A549 (cell line): ENCODE measurements around the gene NR2C2. TPM values are rescaled to one million over a fixed set of nuclear protein-coding genes. Genes with fewer than 3 reads are reported as not detected.

Source experiments
- ATAC-seq, 2 experiments: fragments of 200-7000 bp in 1 of 2; fragments of >200 bp in 1 of 2; cut with Nextera tagmentation in 1 of 2; cut with Tn5 transposase in 1 of 2; 3 replicates each; pipeline versions ENCODE4 v1.8.0 to v1.9.1; 2018 to 2020; ENCODE audit warnings: mild to moderate bottlenecking in 1 of 2, moderate library complexity in 1 of 2
- CTCF ChIA-PET: fragments of 300-600 bp; sonication (Branson Sonifier 250); formaldehyde crosslinking; extraction: SDS; loops from one replicate; lab custom pipeline; 2021; ENCODE audit warnings: antibody characterized with exemption, inconsistent platforms; lab: Yijun Ruan, JAX
- POLR2A ChIA-PET: fragments of 350-600 bp; formaldehyde crosslinking; extraction: SDS; loops from one replicate; lab custom pipeline; 2021; ENCODE audit warnings: antibody characterized with exemption, inconsistent platforms; lab: Yijun Ruan, JAX
- DNase-seq, 2 experiments: peaks; one replicate each; pipeline versions ENCODE4 v3.0.0 to v3.0.0-alpha.2; 2011 to 2016; ENCODE audit warnings: low read depth in 1 of 2, low spot score in 1 of 2
- FAIRE-seq: peaks from 2 replicates; lab custom pipeline; 2011; peaks lifted over from hg19 to GRCh38; lab: Jason Lieb, UNC
- H3K27ac ChIP-seq, 2 experiments: fragments of >200 bp; sonication (Bioruptor Twin); formaldehyde crosslinking; 3 replicates each; pipeline ENCODE4 v1.5.1; 2016 to 2017
- H3K4me1 ChIP-seq: fragments of >200 bp; sonication (Bioruptor Twin); formaldehyde crosslinking; 3 replicates; pipeline ENCODE4 v1.6.1; 2016
- H3K4me2 ChIP-seq: fragments of >200 bp; sonication (Bioruptor Twin); formaldehyde crosslinking; 3 replicates; pipeline ENCODE4 v1.6.1; 2016
- H3K4me3 ChIP-seq: fragments of >200 bp; sonication (Bioruptor Twin); formaldehyde crosslinking; 3 replicates; pipeline ENCODE4 v1.5.1; 2016
- H3K9me3 ChIP-seq: fragments of >200 bp; sonication (Bioruptor Twin); formaldehyde crosslinking; 3 replicates; pipeline ENCODE4 v1.6.1; 2016
- BHLHE40 ChIP-seq: IDR thresholded peaks from 2 replicates; pipeline ENCODE4 v1.6.1; 2012; ENCODE audit warnings: low read depth, low read length, inconsistent platforms
- CBX2 ChIP-seq: fragments of 200-600 bp; sonication (generic); IDR thresholded peaks from 2 replicates; pipeline ENCODE4 v1.6.1; 2016; ENCODE audit warnings: low read depth, mild to moderate bottlenecking, borderline replicate concordance
- CEBPB ChIP-seq, 2 experiments: fragments of >200 bp in 1 of 2; sonication (Bioruptor Twin) in 1 of 2; formaldehyde crosslinking in 1 of 2; IDR thresholded peaks; 2 replicates each; pipeline ENCODE4 v1.6.1; 2012 to 2016
- CHD2 ChIP-seq: fragments of 150-350 bp; IDR thresholded peaks from 2 replicates; pipeline ENCODE4 v1.6.1; 2014; ENCODE audit warnings: low read length; ENCODE audit not compliant: partially characterized antibody
- EP300 ChIP-seq, 2 experiments: fragments of >200 bp; sonication (Bioruptor Twin); formaldehyde crosslinking; IDR thresholded peaks; 2 replicates in 1 of 2; 3 replicates in 1 of 2; pipeline ENCODE4 v1.6.1; 2016 to 2017
- FOSL2 ChIP-seq, 2 experiments: fragments of 450-650 bp in 1 of 2; fragments of >200 bp in 1 of 2; sonication (Bioruptor Twin) in 1 of 2; formaldehyde crosslinking; IDR thresholded peaks; 2 replicates each; pipeline versions ENCODE4 v1.5.0 to v1.6.1; 2016 to 2020; ENCODE audit warnings: mild to moderate bottlenecking in 1 of 2, moderate library complexity in 1 of 2
- FOXS1 ChIP-seq: fragments of 250-450 bp; sonication (Bioruptor Pico); IDR thresholded peaks from 2 replicates; pipeline ENCODE4 v1.5.0; 2020; ENCODE audit warnings: mild to moderate bottlenecking, moderate library complexity
- HOXA7 ChIP-seq: fragments of 250-450 bp; sonication (Bioruptor Pico); IDR thresholded peaks from 2 replicates; pipeline ENCODE4 v1.5.0; 2020; ENCODE audit warnings: mild to moderate bottlenecking, moderate library complexity
- HOXB13 ChIP-seq: fragments of 250-450 bp; sonication (Bioruptor Pico); IDR thresholded peaks from 2 replicates; pipeline ENCODE4 v1.5.0; 2020; ENCODE audit warnings: low read depth, mild to moderate bottlenecking, moderate library complexity
- JUNB ChIP-seq: fragments of >200 bp; sonication (Bioruptor Twin); formaldehyde crosslinking; IDR thresholded peaks from 2 replicates; pipeline ENCODE4 v1.6.1; 2016
- KDM1A ChIP-seq: fragments of 200-600 bp; sonication (generic); IDR thresholded peaks from 2 replicates; pipeline ENCODE4 v1.6.1; 2016; ENCODE audit warnings: low read depth, mild to moderate bottlenecking
- NFE2L2 ChIP-seq: fragments of 150-350 bp; conservative IDR thresholded peaks from 2 replicates; pipeline ENCODE4 v1.6.1; 2014; ENCODE audit warnings: low read length
- POLR2A ChIP-seq: IDR thresholded peaks from 2 replicates; pipeline ENCODE4 v1.6.1; 2012; ENCODE audit warnings: mild to moderate bottlenecking, low read length
- RAD21 ChIP-seq, 2 experiments: fragments of >200 bp in 1 of 2; sonication (Bioruptor Twin) in 1 of 2; formaldehyde crosslinking in 1 of 2; IDR thresholded peaks in 1 of 2; conservative IDR thresholded peaks in 1 of 2; 2 replicates in 1 of 2; 3 replicates in 1 of 2; pipeline ENCODE4 v1.6.1; 2012 to 2018; ENCODE audit warnings: inconsistent platforms in 1 of 2
- RFX5 ChIP-seq: fragments of 450-650 bp; IDR thresholded peaks from 2 replicates; pipeline ENCODE4 v1.7.1; 2014; ENCODE audit warnings: antibody characterized with exemption, mild to moderate bottlenecking, moderate library complexity
- RNF2 ChIP-seq: fragments of 200-600 bp; sonication (generic); IDR thresholded peaks from 2 replicates; pipeline ENCODE4 v1.6.1; 2016; ENCODE audit warnings: low read depth, mild to moderate bottlenecking, antibody characterized with exemption, moderate library complexity, borderline replicate concordance
- SMC3 ChIP-seq: fragments of >200 bp; sonication (Bioruptor Twin); formaldehyde crosslinking; IDR thresholded peaks from 3 replicates; pipeline ENCODE4 v1.6.1; 2018; ENCODE audit warnings: inconsistent platforms
- ZFP36 ChIP-seq: fragments of 450-650 bp; IDR thresholded peaks from 2 replicates; pipeline ENCODE4 v1.6.1; 2014; ENCODE audit warnings: borderline replicate concordance; ENCODE audit not compliant: partially characterized antibody
- ZSCAN20 ChIP-seq: fragments of 250-450 bp; sonication (Bioruptor Pico); IDR thresholded peaks from 2 replicates; pipeline ENCODE4 v1.8.0; 2022; ENCODE audit warnings: mild to moderate bottlenecking, moderate library complexity
- WGBS: methylation state at CpG from one replicate; pipeline ENCODE4 v1.1.6; 2017; ENCODE audit errors: missing lambda C conversion rate; 5-methylcytosine and 5-hydroxymethylcytosine counted together
- polyA plus RNA-seq, 4 experiments: library from polyadenylated mRNA; depleted of rRNA in 3 of 4; stranded (reverse); fragments of >200 nt; fragmentation: RNase III in 1 of 4; extraction: RNeasy Plus Mini Kit Qiagen cat#74134 plus additional on column Dnase treatment in 1 of 4; gene quantifications; 2 replicates in 3 of 4; 3 replicates in 1 of 4; pipeline ENCODE4 v1.2.3, GENCODE V29; 2011 to 2017
- TF ChIP-seq, protein P1 (sequence below): IDR thresholded peaks from 2 replicates; pipeline ENCODE4 v1.6.1; 2012; ENCODE audit warnings: low read depth, borderline replicate concordance
- TF ChIP-seq, protein P2 (sequence below): fragments of >200 bp; sonication (Bioruptor Twin); formaldehyde crosslinking; IDR thresholded peaks from 2 replicates; pipeline ENCODE4 v1.6.1; 2016
- TF ChIP-seq, protein P3 (sequence below): fragments of 250-450 bp; sonication (Bioruptor Pico); IDR thresholded peaks from 2 replicates; pipeline ENCODE4 v1.5.0; 2021; ENCODE audit warnings: mild to moderate bottlenecking, moderate library complexity, borderline replicate concordance
- TF ChIP-seq, protein P4 (sequence below): fragments of >200 bp; sonication (Bioruptor Twin); formaldehyde crosslinking; IDR thresholded peaks from 3 replicates; pipeline ENCODE4 v1.6.1; 2016
- TF ChIP-seq, protein P5 (sequence below): IDR thresholded peaks from 2 replicates; pipeline ENCODE4 v1.6.1; 2012
- TF ChIP-seq, protein P6 (sequence below): fragments of 250-450 bp; sonication (Bioruptor Pico); IDR thresholded peaks from 2 replicates; pipeline ENCODE4 v1.5.0; 2020; ENCODE audit warnings: low read depth, mild to moderate bottlenecking, moderate library complexity
- TF ChIP-seq, protein P7 (sequence below): fragments of 450-650 bp; IDR thresholded peaks from 2 replicates; pipeline ENCODE4 v1.6.1; 2014; ENCODE audit warnings: antibody characterized with exemption
- TF ChIP-seq, protein P8 (sequence below): fragments of 200-600 bp; sonication (generic); IDR thresholded peaks from 2 replicates; pipeline ENCODE4 v1.6.1; 2016; ENCODE audit warnings: antibody characterized with exemption, mild to moderate bottlenecking, moderate library complexity

Gene NR2C2
- polyA plus RNA-seq, 2 of the 4 experiments (the other 2 are of a cell fraction): 14.6 to 20.2 TPM

DNA sequence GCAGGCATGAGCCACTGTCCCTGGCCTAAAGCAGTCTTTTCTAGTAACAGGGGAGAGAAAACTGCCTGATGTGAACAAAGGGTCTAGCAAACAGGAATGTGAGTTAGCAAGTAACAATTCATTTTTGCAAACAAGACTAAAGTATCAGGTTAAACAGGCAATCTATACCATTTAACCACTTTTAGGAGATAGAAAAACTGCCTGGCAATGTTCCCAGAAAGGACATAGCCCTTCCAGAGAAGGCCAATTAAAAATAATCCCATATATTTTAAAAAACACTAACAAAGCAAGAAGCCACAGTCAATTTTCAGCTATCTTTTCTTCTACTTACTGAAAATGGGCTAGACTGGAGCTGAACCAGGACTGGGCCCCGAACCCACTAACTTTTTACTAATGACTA, 145.3 kb downstream of the NR2C2 start:
- FAIRE-seq (no peak), DNase-seq (no peak), ATAC-seq (no peak)
- Histone ChIP-seq H3K9me3 (no peaks in the 10 kb centered on the region), H3K4me2 (no peak overlapping the region), H3K4me3 (no peak overlapping the region), H3K27ac (no peak overlapping the region), H3K4me1 (peaks cover 2% of the 10 kb centered on the region; the same call in 2 of the 3 replicates)
- TF ChIP-seq, protein P1, sequence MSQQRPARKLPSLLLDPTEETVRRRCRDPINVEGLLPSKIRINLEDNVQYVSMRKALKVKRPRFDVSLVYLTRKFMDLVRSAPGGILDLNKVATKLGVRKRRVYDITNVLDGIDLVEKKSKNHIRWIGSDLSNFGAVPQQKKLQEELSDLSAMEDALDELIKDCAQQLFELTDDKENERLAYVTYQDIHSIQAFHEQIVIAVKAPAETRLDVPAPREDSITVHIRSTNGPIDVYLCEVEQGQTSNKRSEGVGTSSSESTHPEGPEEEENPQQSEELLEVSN: no peak
- no peak for TF ChIP-seq KDM1A
- TF ChIP-seq POLR2A: no peak
- no peak for TF ChIP-seq RNF2
- no peak for TF ChIP-seq CEBPB (IDR thresholded peaks at IDR 0.05)
- no peak for TF ChIP-seq CBX2
- TF ChIP-seq, protein P2, sequence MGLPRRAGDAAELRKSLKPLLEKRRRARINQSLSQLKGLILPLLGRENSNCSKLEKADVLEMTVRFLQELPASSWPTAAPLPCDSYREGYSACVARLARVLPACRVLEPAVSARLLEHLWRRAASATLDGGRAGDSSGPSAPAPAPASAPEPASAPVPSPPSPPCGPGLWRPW: no peak
- TF ChIP-seq NFE2L2: no peak
- TF ChIP-seq RFX5: no peak
- no peak for TF ChIP-seq HOXA7 (CRISPR knock-in tag)
- TF ChIP-seq BHLHE40: no peak
- no peak for TF ChIP-seq EP300 (IDR thresholded peaks at IDR 0.05)
- no peak for TF ChIP-seq HOXB13 (CRISPR knock-in tag)
- TF ChIP-seq, protein P3, sequence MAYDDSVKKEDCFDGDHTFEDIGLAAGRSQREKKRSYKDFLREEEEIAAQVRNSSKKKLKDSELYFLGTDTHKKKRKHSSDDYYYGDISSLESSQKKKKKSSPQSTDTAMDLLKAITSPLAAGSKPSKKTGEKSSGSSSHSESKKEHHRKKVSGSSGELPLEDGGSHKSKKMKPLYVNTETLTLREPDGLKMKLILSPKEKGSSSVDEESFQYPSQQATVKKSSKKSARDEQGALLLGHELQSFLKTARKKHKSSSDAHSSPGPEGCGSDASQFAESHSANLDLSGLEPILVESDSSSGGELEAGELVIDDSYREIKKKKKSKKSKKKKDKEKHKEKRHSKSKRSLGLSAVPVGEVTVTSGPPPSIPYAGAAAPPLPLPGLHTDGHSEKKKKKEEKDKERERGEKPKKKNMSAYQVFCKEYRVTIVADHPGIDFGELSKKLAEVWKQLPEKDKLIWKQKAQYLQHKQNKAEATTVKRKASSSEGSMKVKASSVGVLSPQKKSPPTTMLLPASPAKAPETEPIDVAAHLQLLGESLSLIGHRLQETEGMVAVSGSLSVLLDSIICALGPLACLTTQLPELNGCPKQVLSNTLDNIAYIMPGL (CRISPR knock-in tag): no peak
- TF ChIP-seq, protein P4, sequence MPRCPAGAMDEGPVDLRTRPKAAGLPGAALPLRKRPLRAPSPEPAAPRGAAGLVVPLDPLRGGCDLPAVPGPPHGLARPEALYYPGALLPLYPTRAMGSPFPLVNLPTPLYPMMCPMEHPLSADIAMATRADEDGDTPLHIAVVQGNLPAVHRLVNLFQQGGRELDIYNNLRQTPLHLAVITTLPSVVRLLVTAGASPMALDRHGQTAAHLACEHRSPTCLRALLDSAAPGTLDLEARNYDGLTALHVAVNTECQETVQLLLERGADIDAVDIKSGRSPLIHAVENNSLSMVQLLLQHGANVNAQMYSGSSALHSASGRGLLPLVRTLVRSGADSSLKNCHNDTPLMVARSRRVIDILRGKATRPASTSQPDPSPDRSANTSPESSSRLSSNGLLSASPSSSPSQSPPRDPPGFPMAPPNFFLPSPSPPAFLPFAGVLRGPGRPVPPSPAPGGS: no peak
- no peak for TF ChIP-seq ZFP36
- 92% methylated on average over 1 of the region's 1 CpG for WGBS
- ChIA-PET POLR2A (no interaction called here), CTCF (interaction anchor here (8.2 kb wide), 1 partner anchor 16 kb away, joined by 46 read pairs; no protein-coding TSS in a partner anchor)

DNA sequence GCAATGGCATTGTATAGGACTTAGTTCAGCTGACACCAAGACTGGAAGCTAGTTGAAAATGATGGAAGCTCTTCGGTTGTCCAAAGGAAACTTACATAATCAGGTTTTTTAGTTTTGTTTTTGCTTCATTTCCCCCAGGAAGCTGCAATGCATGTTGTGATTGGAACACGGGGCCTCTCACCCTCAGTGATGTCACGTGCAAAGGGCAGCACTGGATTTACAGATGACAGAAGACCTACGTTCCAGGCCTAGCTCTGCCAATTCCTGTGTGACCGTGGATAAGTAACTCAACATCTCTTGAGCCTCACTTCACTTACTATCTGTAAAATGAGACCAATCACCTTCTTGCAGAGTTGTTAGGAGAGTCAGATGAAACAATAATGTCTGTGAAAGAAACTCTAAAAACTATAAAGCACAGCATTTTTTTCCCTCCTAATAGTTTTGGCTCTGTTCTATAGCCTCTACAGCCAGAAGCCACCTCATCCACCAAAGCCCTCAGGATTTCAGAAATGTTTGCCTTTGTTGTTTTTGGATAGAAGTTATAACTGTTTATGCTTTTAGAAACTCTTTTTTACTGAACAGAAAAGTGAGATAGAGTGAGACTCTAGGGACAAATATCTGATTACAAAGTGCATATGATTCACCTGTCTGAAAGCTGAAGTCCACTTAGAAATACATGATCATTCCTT, 146.9 kb downstream of the NR2C2 start:
- no peak overlapping the region for H3K4me2 ChIP-seq
- CTCF ChIA-PET: interaction anchor here (8.2 kb wide), 1 partner anchor 14 kb away, joined by 46 read pairs; no protein-coding TSS in a partner anchor
- no peak overlapping the region for H3K27ac ChIP-seq
- DNase-seq: no peak
- ATAC-seq: no peak
- H3K9me3 ChIP-seq: no peaks in the 10 kb centered on the region
- WGBS: 90% methylated on average over 5 of the region's 5 CpGs
- H3K4me3 ChIP-seq: no peak overlapping the region
- POLR2A ChIA-PET: no interaction called here
- H3K4me1 ChIP-seq: peaks cover 6% of the 10 kb centered on the region; the same call in 2 of the 3 replicates
- FAIRE-seq: no peak
- no peak for TF ChIP-seq RAD21 (conservative IDR thresholded peaks at IDR 0.05 in 1 of 2, IDR thresholded peaks at IDR 0.05 in 1 of 2)
- TF ChIP-seq JUNB: no peak
- TF ChIP-seq FOXS1 (CRISPR knock-in tag): no peak
- no peak for TF ChIP-seq FOSL2 (IDR thresholded peaks at IDR 0.05)
- no peak for TF ChIP-seq FOSL2 (CRISPR knock-in tag; IDR thresholded peaks at IDR 0.05)
- no peak for TF ChIP-seq NFE2L2
- no peak for TF ChIP-seq CEBPB (IDR thresholded peaks at IDR 0.05)
- TF ChIP-seq, protein P5, sequence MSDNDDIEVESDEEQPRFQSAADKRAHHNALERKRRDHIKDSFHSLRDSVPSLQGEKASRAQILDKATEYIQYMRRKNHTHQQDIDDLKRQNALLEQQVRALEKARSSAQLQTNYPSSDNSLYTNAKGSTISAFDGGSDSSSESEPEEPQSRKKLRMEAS: no peak
- TF ChIP-seq, protein P6, sequence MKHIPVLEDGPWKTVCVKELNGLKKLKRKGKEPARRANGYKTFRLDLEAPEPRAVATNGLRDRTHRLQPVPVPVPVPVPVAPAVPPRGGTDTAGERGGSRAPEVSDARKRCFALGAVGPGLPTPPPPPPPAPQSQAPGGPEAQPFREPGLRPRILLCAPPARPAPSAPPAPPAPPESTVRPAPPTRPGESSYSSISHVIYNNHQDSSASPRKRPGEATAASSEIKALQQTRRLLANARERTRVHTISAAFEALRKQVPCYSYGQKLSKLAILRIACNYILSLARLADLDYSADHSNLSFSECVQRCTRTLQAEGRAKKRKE: no peak
- no peak for TF ChIP-seq HOXB13 (CRISPR knock-in tag)
- TF ChIP-seq CHD2: no peak
- TF ChIP-seq, protein P7, sequence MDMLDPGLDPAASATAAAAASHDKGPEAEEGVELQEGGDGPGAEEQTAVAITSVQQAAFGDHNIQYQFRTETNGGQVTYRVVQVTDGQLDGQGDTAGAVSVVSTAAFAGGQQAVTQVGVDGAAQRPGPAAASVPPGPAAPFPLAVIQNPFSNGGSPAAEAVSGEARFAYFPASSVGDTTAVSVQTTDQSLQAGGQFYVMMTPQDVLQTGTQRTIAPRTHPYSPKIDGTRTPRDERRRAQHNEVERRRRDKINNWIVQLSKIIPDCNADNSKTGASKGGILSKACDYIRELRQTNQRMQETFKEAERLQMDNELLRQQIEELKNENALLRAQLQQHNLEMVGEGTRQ: no peak
- no peak for TF ChIP-seq HOXA7 (CRISPR knock-in tag)
- TF ChIP-seq, protein P8, sequence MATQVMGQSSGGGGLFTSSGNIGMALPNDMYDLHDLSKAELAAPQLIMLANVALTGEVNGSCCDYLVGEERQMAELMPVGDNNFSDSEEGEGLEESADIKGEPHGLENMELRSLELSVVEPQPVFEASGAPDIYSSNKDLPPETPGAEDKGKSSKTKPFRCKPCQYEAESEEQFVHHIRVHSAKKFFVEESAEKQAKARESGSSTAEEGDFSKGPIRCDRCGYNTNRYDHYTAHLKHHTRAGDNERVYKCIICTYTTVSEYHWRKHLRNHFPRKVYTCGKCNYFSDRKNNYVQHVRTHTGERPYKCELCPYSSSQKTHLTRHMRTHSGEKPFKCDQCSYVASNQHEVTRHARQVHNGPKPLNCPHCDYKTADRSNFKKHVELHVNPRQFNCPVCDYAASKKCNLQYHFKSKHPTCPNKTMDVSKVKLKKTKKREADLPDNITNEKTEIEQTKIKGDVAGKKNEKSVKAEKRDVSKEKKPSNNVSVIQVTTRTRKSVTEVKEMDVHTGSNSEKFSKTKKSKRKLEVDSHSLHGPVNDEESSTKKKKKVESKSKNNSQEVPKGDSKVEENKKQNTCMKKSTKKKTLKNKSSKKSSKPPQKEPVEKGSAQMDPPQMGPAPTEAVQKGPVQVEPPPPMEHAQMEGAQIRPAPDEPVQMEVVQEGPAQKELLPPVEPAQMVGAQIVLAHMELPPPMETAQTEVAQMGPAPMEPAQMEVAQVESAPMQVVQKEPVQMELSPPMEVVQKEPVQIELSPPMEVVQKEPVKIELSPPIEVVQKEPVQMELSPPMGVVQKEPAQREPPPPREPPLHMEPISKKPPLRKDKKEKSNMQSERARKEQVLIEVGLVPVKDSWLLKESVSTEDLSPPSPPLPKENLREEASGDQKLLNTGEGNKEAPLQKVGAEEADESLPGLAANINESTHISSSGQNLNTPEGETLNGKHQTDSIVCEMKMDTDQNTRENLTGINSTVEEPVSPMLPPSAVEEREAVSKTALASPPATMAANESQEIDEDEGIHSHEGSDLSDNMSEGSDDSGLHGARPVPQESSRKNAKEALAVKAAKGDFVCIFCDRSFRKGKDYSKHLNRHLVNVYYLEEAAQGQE: no peak
- TF ChIP-seq ZSCAN20 (CRISPR knock-in tag): no peak
- no peak for TF ChIP-seq SMC3
